ENCODE measurements around the gene IPPK. TPM values are rescaled to one million over a fixed set of nuclear protein-coding genes. Genes with fewer than 3 reads are reported as not detected.
"Not testable (repeated sequence)": the region's sequence is repeated elsewhere in the genome, so short reads cannot be mapped to it uniquely, and the experiment has no call there.

IPPK gene
- total RNA-seq, 1 experiment from 2014 or later: 5.4 TPM

DNA sequence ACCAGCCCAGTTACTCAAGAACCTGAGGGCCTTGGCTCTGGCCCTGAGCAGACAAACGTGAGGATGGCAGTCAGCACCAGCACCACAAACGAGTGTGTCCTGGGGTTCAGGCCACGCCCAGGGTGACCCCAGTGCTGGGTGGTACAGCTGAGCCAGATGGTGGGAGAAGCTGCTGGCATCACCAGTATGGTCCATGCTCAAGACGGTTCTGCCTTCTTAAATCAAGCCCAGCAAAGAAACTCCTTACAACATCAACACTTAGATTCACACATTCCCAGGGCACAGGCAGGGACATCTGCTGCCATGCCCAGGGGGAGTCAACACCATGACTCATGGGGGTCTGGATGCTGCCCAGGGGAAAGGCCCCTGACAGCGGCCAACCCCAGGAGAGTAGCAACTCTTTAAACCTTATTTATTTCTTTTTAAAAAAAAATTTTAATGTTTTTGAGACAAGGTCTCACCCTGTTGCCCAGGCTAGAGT, 31.3 kb downstream of the IPPK start:
- DNase-seq (ENCODE audit: low read depth): no peak

DNA sequence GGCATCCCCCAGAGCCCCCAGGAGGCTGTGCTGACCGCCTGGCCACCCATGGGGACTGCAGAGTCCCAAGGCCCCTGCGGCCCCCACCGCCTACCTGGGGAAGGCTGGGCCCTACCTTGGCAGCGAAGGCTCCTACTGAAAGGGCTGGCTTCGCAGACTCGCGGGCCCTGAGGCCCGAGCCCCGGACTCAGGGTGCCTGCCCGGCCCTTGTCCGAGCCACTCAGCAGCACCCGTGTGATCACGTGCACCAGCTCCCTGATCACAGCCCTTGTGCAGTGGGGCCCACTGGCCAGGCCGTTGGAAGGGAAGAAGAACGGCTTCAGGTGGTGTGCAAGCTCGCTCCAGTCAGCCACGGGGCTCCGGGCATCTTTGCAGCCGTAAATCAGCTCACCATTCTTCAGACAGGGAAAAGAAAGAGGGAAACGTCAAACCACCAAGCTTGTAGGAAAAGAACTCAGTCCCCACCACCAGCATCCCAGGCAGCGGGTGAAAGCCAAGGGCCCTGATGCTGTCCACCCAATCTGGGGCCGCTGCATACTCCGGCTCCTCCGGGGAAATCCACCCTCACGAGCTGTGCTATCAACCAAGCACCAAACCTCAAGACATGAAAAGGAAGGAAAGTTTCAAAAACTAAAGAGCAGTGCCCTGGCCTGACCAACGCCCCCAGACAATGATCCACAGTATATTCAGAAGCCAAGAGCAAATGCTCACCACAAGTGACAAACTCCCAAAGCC, 31.9 kb downstream of the IPPK start:
- no peak for DNase-seq (ENCODE audit: low read depth)

DNA sequence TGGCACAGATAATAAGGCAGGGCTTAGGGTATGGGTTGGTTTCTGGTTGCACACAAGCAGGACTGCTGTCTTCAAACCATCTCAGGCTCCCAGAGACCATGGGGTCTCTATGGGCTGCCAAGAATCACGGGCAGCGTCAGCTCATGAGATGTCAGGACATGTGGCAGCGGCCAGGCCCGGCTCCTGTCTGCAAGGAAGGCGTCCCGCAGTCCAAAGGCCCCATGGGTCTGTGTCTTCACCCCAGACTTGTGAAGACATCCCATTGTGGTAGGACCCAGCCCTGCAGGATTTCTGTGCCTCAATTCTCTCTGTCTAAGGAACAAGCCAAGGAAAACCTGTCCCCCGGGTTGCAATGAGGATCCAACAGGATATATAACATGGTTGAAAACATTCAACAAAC, 32.6 kb downstream of the IPPK start:
- no peak for DNase-seq (ENCODE audit: low read depth)

DNA sequence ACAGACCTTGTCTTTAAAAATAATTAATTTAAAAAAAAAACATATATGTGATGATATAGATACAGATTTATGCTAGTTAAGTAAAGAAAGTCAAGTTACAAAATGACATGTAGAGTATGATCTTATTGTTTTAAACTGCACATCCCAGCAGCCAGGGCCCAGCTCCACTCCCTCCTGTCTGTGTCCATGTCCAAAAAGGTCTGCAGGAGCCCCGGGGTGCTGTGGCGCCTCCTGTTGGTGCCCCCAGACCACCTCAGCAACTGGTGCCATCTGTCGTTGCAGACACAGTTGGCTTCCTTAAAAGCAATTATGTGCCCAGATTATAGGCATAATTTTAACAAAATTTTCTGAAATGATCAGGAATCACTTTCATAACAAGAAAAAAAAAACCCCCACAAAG, 33.3 kb downstream of the IPPK start:
- no peak for DNase-seq (ENCODE audit: low read depth)

DNA sequence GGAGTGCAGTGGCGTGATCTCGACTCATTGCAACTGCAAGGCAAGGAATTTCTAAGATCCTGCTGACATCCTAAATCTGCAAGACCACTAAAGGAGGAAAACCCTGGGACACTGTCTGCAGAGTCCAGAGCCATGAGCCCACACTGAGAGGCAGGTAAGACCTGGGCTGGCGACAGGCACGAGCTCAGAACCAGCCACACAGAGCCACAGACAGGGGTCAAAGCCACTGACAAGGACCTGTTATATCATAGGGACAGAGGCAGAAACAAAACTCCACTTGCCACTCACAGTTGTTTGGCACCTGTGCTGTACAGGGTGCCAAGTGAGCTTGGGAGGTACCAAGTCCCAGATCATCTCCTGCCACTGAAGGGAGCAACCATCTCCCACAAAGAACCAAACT, 34.2 kb downstream of the IPPK start:
- DNase-seq (ENCODE audit: low read depth): no peak

DNA sequence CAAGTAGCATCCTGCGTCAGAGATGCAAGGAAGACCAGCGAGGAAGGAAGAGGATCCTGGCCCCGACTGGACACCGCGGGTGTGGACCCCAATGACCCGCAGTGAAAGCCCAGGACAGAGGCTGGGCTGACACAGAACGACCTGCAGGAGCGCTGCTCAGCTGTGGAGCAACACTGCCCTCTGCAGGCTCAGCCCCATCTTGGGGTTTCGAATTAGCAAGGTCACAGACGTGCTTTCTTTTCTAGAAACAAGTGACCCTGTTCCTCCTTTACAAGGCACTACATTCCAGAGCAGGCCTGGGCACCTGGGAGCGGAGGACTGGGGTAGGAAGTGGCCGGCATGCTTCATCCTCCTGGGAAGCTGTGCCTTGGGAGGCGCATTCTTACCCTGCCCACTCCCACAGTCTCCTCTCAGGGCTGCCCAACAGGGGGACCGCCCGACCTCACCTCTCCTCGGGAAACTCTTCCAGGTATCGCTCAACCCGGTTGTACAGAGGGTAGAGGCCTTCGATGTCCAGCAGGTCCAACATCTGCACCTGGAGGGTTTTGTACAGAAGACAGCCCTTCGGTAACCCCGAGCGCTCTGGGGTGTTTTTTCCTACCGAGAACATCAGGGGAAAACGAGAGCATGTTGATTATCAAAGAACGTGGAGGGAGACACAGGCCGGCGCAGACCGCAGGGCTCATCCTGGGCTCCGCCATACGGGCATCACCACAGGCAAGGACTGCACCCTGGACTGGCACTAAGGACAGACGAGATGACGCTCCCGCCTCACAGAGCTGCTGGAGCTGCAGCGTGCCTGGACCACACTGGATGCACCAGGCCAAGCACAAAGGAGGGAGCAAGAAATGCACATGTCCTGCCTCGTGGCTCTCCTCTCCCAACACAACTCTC, 35.0 kb downstream of the IPPK start:
- DNase-seq (ENCODE audit: low read depth): peak; percentile 47

DNA sequence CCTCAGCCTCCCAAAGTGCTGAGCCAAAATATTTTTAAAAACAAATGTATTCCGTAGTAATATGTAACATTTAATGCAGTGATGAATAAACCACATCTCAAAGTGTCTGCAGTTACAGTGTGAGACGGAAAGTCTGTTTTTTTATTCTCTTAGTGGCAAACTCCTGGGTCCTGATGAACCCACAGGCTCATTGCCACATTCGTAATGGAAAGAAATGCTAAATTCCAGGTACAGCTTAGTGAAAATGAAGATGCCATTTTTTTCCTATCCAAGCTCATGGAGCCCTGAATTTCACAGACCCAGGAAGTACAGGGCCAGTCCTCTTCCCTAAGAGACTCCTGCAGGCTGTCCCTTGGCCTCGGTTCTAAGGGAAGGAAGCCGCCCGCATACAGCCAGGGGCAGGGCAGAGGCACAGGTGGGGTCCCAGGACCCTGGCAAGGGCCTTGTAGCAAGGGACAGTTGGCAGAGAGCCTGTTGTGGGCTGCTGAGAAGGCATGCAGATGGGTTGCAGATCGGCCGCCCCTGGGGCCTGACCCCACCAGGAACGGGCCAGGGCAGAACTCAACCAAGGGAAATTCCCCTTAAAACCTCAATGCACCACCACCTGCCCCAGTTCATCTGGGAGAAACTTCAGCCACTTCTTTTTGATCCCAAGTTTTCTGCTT, 36.2 kb downstream of the IPPK start:
- no peak for DNase-seq (ENCODE audit: low read depth)

DNA sequence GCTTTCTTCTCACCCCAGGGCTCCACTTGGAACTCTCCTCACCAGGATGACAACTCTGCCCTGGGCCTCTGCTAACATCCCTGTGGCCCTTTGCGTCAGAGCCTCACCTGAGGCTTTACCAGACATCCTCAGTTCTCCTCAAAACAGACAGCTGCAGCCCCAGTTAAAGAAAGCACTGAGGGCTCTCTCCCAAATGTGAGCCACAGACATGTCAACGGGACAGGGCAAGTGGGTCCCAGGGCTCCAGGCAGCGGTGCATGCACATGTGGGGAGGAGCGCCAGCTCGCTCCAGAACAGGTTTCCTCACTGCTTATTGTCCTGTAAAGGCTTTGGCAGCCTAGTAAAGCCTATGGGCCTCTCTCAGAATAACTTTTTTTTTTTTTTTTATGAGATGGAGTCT, 37.3 kb downstream of the IPPK start:
- DNase-seq (ENCODE audit: low read depth): no peak

DNA sequence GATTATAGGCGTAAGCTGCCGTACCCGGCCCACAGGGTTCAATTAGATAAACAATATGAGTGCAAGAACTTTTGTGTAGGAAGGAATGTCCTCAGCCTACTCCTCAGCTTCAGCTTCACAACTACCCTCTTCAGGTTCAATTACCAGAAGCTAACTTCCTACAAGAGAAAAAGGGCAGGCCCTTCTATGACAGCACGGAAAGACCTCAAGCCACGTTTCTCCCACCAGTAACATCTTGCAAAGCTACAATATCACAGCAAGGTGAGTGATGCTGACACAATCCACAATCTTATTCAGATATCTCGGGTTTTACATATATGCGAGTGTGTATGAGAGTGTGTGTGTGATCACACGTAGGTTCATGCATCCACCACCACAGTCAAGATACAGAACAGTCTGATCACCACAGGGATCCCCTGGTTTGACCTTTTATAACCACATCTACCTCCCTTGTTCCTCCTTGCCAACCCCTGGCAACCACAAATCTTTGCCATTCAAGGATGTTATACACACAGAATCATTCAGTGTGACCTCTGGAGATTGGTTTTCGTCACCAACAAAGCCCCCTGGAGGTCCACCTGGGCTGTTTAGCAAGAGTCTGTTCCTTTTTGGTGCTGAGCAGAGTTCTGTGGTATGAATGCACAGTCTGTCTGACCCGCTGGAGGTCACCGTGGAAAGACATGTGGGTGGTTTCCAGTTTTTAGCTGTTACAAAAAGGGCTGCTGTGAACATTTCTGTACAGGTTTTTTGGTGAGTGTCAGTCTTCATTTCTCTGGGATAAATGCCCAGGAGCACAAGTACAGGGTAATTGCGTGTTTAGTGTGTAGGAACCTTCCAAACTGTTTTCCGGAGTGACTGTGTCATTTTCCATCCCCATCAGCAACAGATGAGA, 38.2 kb downstream of the IPPK start:
- DNase-seq (ENCODE audit: low read depth): no peak

DNA sequence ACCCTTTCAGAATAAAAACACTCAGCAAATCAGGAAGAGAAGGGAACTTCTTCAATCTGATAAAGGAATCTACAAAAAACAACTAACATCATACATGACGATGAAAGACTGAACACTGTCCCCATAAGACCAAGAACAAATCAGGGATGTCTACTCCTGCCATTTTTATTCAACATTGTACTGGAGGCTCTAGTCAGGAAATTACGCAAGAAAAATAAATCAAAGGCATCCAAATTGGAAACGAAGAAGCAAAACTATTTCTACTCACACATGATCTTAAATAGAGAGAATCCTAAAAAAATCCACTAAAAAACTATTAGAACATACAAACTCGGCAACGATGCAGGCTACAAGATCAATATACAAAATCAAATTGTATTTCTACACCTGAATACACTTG, 42.3 kb downstream of the IPPK start:
- DNase-seq (ENCODE audit: low read depth): no peak

DNA sequence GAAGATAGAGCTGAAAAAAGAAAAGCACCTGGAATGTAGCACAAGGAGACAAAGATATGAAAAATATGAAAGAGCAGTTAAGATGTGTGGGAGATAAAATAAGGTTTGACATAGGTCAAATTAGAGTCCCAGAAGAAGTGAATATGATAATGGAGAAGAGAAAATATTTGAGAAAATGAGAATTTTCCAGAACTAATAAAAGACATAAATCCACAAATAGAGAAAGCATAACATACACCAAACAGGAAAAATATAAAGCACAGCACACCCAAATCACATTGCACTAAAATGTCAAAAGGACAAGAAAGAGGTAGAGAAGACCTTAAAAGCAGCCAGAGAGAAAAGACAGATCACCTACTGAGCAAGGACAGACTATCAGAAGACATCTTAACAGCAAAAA, 43.4 kb downstream of the IPPK start:
- no peak for DNase-seq (ENCODE audit: low read depth)

DNA sequence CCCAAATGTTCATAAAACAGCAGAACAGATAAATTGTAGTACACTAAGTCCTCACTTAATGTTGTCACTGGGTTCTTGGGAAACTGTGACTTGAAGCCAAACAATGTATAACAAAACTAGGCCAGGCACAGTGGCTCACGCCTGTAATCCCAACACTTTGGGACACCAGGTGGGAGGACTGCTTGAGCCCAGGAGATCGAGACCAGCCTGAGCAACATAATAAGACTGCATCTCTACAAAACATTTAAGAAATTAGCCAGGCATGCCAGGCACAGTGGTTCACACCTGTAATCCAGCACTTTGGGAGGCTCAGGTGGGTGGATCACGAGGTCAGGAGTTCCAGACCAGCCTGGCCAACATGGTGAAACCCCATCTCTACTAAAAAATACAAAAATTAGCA, 46.0 kb downstream of the IPPK start:
- DNase-seq (ENCODE audit: low read depth): not testable (repeated sequence)

DNA sequence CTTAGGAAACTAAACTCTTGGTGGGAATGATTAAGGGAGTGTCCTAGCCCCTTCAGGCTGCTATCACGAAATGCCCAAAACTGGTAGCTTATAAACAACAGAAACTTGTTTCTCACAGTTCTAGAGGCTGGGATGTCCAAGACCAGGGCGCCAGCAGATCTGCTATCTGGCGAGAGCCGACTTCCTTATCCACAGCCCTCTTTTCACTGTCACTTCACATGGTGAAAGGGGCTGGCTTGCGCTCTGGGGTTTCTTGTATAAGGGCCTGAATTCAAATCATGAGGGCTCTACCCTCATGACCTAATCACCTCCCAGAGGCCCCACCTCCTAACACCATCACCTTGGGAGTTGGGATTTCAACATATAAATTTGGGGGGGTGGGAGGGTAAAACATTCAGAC, 49.1 kb downstream of the IPPK start:
- DNase-seq (ENCODE audit: low read depth): no peak

DNA sequence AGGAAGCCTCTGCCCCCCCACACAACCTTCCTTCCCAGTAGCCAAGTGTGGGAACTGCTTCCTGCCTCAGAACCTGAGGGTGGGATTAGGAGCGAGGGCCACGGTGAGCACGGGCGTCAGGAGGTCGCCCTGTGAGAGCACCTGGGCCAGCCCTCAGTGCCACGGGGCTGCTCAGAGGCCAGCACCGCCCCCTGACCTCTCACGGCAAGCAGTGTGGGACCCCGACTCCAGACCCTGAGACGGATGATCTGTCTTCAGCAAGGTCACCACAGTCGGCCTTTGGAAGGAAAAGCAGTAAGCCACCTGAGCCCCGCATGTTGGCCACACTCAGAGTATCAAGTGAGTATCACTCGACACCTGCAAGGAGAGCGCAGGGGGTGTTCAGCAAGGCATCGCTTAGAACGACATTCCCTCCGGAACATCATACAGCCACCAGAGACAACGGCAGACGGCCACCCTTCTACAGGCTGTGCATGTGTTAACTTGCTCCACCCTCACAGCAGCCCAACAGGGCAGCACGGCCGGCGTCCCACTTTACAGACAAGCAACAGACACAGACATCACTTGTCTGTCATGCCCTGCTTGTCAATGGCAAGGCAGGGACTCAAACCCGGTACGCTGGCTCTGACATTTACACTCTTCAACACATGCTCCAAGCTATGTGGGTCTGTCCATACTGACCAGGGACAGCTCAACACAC, 50.2 kb downstream of the IPPK start:
- no peak for DNase-seq (ENCODE audit: low read depth)

DNA sequence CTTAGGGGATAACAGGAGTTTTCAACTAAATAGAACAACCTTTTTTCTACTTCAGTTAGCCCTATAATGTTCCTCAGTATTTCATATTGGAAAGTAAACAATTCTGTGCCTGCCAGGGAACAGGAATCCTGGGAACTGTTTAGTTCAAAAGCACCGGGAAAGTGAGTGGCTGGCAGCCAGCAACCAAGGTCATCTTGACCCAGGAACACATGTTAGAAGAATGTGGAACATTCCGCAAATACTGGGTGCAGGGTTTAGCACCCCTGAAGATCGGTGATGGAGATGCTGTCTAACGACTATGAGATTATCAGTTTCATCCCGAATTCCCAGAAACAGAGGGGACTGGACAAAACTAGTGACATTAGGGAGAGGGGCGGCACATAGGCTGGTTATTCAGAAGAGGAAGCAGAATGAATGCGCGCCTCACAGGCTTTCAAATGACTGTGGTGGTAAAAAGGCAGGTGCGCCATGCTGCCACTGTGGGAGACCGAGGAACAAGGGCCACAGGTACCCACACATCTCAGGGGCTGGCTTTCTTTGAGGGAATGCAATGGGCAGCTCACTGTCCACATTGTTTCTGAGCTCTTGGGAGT, 51.2 kb downstream of the IPPK start:
- no peak for DNase-seq (ENCODE audit: low read depth)

DNA sequence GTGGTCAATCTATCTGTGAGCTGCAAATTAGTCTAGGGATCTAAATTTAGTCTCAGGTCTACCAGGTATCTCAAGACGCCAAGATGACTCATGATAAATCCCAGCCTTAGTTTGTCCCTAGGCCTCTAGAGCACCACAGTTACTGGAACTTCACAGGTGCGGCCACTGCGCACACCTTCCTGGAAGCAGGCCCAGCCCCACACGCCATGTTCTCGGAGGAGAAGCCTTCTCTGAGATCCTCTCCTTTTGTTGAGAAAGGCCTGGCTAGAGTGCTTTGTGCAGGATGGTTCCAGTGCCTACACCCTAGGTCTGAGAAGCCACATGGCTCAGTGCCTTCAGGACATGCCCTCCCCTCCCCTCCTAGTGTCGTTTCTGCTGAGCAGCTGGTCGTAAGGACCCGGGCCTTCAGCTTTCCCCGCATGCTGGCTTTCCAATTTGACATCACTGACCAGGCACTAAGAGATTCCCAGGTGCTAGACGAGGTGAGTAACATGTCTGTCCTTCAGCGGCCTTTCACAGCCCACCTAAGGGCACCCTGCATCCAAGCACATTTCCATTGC, 51.9 kb downstream of the IPPK start:
- DNase-seq (ENCODE audit: low read depth): no peak

DNA sequence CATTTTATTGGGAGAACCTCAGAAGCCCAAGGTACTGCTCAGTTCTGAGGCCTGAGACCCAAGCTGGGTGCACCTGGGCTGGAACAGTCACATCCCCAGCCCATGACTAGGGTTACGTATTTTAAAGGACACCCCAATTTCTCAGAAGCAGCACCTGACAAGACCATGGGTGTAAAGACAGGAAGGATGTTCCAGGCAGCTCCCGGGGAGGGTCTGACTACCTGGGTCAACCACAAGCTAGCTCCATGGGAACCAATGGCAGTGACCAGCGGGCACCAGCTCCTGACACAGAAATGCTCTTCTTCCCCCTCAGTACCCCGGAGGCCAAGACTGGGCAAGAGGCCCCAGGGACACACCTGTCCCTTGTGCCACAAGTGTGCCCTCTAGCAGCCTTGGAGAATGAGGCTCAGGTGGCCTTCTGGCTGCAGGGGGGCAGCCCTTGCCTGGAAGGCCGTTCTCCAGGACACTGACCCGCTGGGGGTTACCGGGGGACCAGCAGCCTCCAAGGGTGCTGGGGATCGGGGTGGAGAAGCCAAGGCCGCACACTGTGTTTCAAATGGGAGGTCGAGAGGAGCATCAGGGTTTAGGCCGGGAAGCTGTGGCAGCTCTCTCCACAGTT, 52.6 kb downstream of the IPPK start:
- DNase-seq (ENCODE audit: low read depth): no peak

DNA sequence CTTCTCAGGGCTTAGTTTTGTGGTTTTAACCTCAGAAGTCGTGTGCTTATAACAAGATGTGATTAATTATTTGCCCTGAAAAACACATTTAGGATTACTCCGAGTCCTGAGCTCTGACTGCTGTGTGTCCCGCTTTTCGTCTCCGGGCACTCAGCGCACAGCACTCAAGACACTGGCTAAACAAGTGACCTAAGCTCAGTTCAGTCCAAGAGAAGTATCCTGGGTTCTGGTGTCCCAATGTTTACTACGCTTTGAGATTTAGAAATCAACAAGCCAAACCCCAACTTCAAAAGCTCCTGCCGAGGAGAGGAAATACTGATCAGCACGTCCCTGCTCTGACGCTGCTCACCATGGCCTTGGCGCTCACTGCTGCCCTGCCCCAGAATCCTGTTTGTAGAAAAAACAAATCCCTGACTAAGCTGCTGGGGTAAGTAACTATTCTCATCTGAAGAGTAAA, 53.2 kb downstream of the IPPK start:
- DNase-seq (ENCODE audit: low read depth): no peak

DNA sequence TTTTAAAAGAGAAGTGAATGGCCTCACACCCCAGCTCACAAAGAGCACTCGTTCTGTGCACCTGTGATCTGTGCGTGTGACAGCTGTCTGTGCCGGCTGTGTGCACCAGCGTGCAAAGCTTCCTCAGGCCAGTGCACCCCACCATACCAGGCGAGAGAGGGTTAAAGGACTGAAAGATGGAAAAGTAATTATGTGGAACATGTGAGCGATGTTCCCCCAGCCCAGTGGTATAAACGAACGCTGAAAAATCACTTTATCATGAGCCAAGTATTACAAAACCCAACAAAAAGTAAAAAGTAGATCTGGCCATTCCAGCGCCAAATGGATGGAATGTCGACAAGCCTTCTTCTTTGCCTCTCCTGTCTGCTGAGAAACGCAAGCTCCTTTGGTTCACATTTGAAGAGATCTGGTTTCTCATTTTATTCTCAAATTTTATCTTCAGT, 53.7 kb downstream of the IPPK start:
- DNase-seq (ENCODE audit: low read depth): no peak

DNA sequence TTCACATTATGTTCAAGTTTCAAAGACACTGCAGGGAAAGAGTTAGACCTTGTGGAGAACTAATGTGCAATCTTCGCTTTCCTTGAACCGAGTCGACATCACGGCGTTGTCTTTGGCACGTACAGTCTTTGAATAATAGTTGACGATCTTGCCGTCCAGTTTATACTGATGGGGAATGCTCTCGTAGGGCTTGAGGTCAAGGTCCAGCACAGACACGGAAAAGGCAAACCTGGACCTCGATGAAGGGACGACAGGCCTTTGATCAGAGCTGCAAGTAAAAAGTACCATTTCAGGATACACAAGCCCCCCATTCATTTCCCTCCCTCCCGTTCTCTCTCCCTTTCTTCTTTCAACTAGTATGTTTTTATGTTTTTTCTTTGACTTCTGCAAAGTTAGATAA, 54.1 kb downstream of the IPPK start:
- DNase-seq (ENCODE audit: low read depth): no peak
